ENCODE measurements around the gene OSBPL10. TPM values are rescaled to one million over a fixed set of nuclear protein-coding genes. Genes with fewer than 3 reads are reported as not detected.

Gene OSBPL10
- total RNA-seq, 4 donors from 2014 or later, result 7.9 to 25.5 (median 11.8) TPM

GRCh38 chr3:31804251-31805051 is 176.6 kb downstream of the OSBPL10 start:
- H3K4me3 ChIP-seq, result no peak overlapping the region
- 73 to 76% methylated on average over 8 to 10 of the region's 10 CpGs for WGBS, 2 donors (ENCODE audit: low coverage in 1 of 2)
- no peaks in the 10 kb centered on the region for H3K36me3 ChIP-seq
- H3K27ac ChIP-seq, result no peak overlapping the region
- H3K27me3 ChIP-seq, result no peaks in the 10 kb centered on the region
- TF ChIP-seq CTCF (IDR thresholded peaks at IDR 0.05) (no peak), EP300 (IDR thresholded peaks at IDR 0.05) (no peak), POLR2AphosphoS5 (IDR thresholded peaks at IDR 0.05) (no peak), POLR2A (IDR thresholded peaks at IDR 0.05) (no peak)
- H3K4me1 ChIP-seq, result no peaks in the 10 kb centered on the region
- H3K9me3 ChIP-seq, result no peaks in the 10 kb centered on the region
- no peak for ATAC-seq

GRCh38 chr3:31802981-31803740 is 177.9 kb downstream of the OSBPL10 start:
- ATAC-seq, result no peak
- H3K9me3 ChIP-seq, result no peaks in the 10 kb centered on the region
- no peak for TF ChIP-seq EP300 (IDR thresholded peaks at IDR 0.05)
- no peak for TF ChIP-seq POLR2AphosphoS5 (IDR thresholded peaks at IDR 0.05)
- no peak for TF ChIP-seq CTCF (IDR thresholded peaks at IDR 0.05)
- TF ChIP-seq POLR2A (IDR thresholded peaks at IDR 0.05), result no peak
- H3K27me3 ChIP-seq, result no peaks in the 10 kb centered on the region
- H3K27ac ChIP-seq, result no peak overlapping the region
- H3K4me3 ChIP-seq, result no peak overlapping the region
- whole genome bisulfite sequencing, 2 donors (ENCODE audit: low coverage in 1 of 2), result 74 to 86% methylated on average over 4 to 7 of the region's 7 CpGs
- H3K4me1 ChIP-seq, result no peaks in the 10 kb centered on the region
- H3K36me3 ChIP-seq, result no peaks in the 10 kb centered on the region

DNA sequence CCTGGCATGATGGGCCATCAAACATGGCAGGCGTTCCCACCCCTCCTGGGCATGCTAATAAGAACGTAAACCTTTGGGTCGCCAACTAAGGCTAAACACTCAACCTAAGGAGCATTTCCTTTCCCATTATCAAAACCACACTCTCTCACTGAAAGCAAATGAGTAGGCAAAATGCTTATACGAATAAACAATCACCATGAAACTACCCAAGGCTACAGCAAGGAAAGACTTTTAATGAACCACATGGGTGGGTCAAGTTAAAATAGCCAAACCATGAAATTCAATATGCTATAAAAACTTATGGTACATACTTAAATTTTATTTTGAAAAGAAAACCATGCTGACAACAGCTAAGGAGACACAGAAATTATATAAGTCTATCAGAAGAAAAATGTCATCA is 180.6 kb downstream of the OSBPL10 start:
- H3K4me1 ChIP-seq, result no peaks in the 10 kb centered on the region
- TF ChIP-seq POLR2AphosphoS5 (IDR thresholded peaks at IDR 0.05) (no peak), POLR2A (IDR thresholded peaks at IDR 0.05) (no peak), EP300 (IDR thresholded peaks at IDR 0.05) (no peak), CTCF (IDR thresholded peaks at IDR 0.05) (no peak)
- H3K27ac ChIP-seq, result no peak overlapping the region
- no peaks in the 10 kb centered on the region for H3K27me3 ChIP-seq
- no peaks in the 10 kb centered on the region for H3K36me3 ChIP-seq
- WGBS, 2 donors (ENCODE audit: low coverage in 1 of 2), result 96 to 100% methylated on average over 2 to 4 of the region's 4 CpGs
- no peak for ATAC-seq
- no peaks in the 10 kb centered on the region for H3K9me3 ChIP-seq
- H3K4me3 ChIP-seq, result no peak overlapping the region

- Histone ChIP-seq H3K4me3 (no peak overlapping the region), H3K36me3 (no peaks in the 10 kb centered on the region), H3K4me1 (no peaks in the 10 kb centered on the region), H3K27ac (no peak overlapping the region), H3K27me3 (no peaks in the 10 kb centered on the region), H3K9me3 (no peaks in the 10 kb centered on the region)
- no peak for ATAC-seq
- WGBS, 2 donors (ENCODE audit: low coverage in 1 of 2), result 80 to 100% methylated on average over 2 to 4 of the region's 4 CpGs
- no peak for TF ChIP-seq POLR2AphosphoS5 (IDR thresholded peaks at IDR 0.05)
- TF ChIP-seq POLR2A (IDR thresholded peaks at IDR 0.05), result no peak
- TF ChIP-seq EP300 (IDR thresholded peaks at IDR 0.05), result no peak
- TF ChIP-seq CTCF (IDR thresholded peaks at IDR 0.05), result no peak
These were observed 182.2 kb downstream of the OSBPL10 start for GRCh38 chr3:31798840-31799239.
